DND-41 (cell line): ENCODE measurements around the gene FBXW5.

Source experiments
- ATAC-seq: fragments of 200-7000 bp; cut with Tn5 transposase; 3 replicates; pipeline ENCODE4 v1.9.1; 2021; ENCODE audit warnings: low read depth; ENCODE audit not compliant: insufficient read depth
- DNase-seq: peaks from one replicate; pipeline ENCODE4 v3.0.0-alpha.2; 2020
- H2AFZ ChIP-seq: 2 replicates; pipeline ENCODE4 v1.6.0; 2012; ENCODE audit warnings: low read depth, low read length
- H3K27ac ChIP-seq: 2 replicates; pipeline ENCODE4 v1.5.1; 2012; ENCODE audit warnings: low read length, inconsistent platforms
- H3K27me3 ChIP-seq: fragments of 200-600 bp; sonication (generic); 2 replicates; pipeline ENCODE4 v1.6.0; 2012; ENCODE audit warnings: low read length, mild to moderate bottlenecking, inconsistent platforms; ENCODE audit not compliant: insufficient read depth, poor library complexity
- H3K36me3 ChIP-seq: 2 replicates; pipeline ENCODE4 v1.5.1; 2012; ENCODE audit warnings: low read length, inconsistent platforms; ENCODE audit not compliant: insufficient read depth
- H3K4me1 ChIP-seq: 2 replicates; pipeline ENCODE4 v1.5.1; 2012; ENCODE audit warnings: mild to moderate bottlenecking, low read length; ENCODE audit not compliant: insufficient read depth
- H3K4me2 ChIP-seq: 2 replicates; pipeline ENCODE4 v1.6.0; 2012; ENCODE audit warnings: mild to moderate bottlenecking, moderate library complexity, low read length, inconsistent platforms; ENCODE audit not compliant: insufficient read depth
- H3K4me3 ChIP-seq, 2 experiments: fragments of 200-600 bp in 1 of 2; shearing (Covaris generic) in 1 of 2; 2 replicates each; pipeline ENCODE4 v1.5.1; 2012 to 2016; ENCODE audit warnings: inconsistent platforms in 2 of 2, low read length in 2 of 2, mild to moderate bottlenecking in 2 of 2, low read depth in 1 of 2, moderate library complexity in 1 of 2
- H3K79me2 ChIP-seq: 2 replicates; pipeline ENCODE4 v1.6.0; 2012; ENCODE audit warnings: low read length, inconsistent platforms; ENCODE audit not compliant: insufficient read depth
- H3K9ac ChIP-seq: 2 replicates; pipeline ENCODE4 v1.6.0; 2012; ENCODE audit warnings: low read depth, mild to moderate bottlenecking, inconsistent platforms, low read length, moderate library complexity
- H3K9me3 ChIP-seq: 2 replicates; pipeline ENCODE4 v1.5.1; 2012; ENCODE audit warnings: low read length, moderate library complexity, mild to moderate bottlenecking, inconsistent platforms; ENCODE audit not compliant: insufficient read depth, severe bottlenecking
- H4K20me1 ChIP-seq: 2 replicates; pipeline ENCODE4 v1.6.0; 2012; ENCODE audit warnings: low read length; ENCODE audit not compliant: insufficient read depth
- CTCF ChIP-seq: IDR thresholded peaks from 2 replicates; pipeline ENCODE4 v1.5.1; 2012; ENCODE audit warnings: borderline replicate concordance, low read length, moderate library complexity, mild to moderate bottlenecking; ENCODE audit not compliant: poor library complexity, severe bottlenecking; ENCODE audit errors: extremely low read depth
- EZH2 ChIP-seq: IDR thresholded peaks from 3 replicates; pipeline ENCODE4 v1.6.1; 2012; ENCODE audit warnings: borderline replicate concordance, low read depth, mild to moderate bottlenecking, moderate library complexity, low read length, inconsistent platforms; ENCODE audit not compliant: severe bottlenecking

The FBXW5 gene

GRCh38 chr9:136923881-136924280, 20.7 kb downstream of the FBXW5 start:
- no peak overlapping the region for H3K4me2 ChIP-seq
- no peak overlapping the region for H3K27ac ChIP-seq
- H3K4me1 ChIP-seq = no peaks in the 10 kb centered on the region
- no peak overlapping the region for H3K4me3 ChIP-seq
- H3K27me3 ChIP-seq = no peaks in the 10 kb centered on the region
- TF ChIP-seq EZH2 = no peak
- TF ChIP-seq CTCF = no peak
- ATAC-seq (no peak), DNase-seq (no peak)
- no peaks in the 10 kb centered on the region for H3K79me2 ChIP-seq
- H3K36me3 ChIP-seq = peaks cover 93% of the 10 kb centered on the region
- peaks cover 8% of the 10 kb centered on the region for H4K20me1 ChIP-seq
- no peak overlapping the region for H2AFZ ChIP-seq
- no peak overlapping the region for H3K9ac ChIP-seq
- H3K9me3 ChIP-seq = no peaks in the 10 kb centered on the region

DNA sequence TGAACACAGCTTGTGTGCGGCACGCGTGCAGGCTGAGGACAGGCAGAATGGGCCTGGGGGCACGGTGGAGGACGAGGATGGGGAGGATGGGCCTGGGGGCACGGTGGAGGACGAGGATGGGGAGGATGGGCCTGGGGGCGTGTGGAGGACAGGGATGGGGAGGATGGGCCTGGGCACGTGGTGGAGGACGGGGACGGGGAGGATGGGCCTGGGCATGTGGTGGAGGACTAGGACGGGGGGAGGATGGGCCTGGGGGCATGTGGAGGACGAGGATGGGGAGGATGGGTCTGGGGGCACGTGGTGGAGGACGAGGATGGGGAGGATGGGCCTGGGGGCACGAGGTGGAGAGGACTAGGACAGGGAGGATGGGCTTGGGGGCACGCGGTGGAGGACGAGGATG, 22.0 kb downstream of the FBXW5 start:
- Histone ChIP-seq H4K20me1 (peaks cover 12% of the 10 kb centered on the region), H2AFZ (no peak overlapping the region), H3K27ac (no peak overlapping the region), H3K79me2 (no peaks in the 10 kb centered on the region), H3K4me1 (no peaks in the 10 kb centered on the region), H3K9ac (no peak overlapping the region), H3K4me3 (no peak overlapping the region), H3K9me3 (no peaks in the 10 kb centered on the region), H3K36me3 (peaks cover 86% of the 10 kb centered on the region), H3K4me2 (no peak overlapping the region), H3K27me3 (no peaks in the 10 kb centered on the region)
- DNase-seq (no peak), ATAC-seq (no peak)
- TF ChIP-seq EZH2 = no peak
- no peak for TF ChIP-seq CTCF

DNA sequence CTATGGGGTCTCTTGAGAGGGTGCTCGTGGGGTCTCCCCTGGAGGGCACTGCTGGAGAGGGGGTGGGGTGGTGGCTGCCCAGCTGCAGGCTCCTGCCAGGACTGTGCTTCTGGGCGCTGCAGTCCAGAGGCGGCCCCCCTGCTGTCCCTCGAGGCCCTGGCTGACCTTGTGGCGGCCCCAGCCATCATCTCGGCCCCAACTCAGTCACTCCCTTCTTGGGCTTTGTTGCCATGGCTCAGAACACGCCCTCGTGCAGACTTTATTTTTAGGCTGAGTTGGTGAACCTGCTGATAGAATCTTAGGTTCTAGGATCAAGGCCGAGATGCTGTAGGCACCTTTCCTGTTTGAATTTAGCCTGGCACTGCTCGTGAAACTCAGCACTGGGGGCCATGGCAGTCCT, 22.8 kb downstream of the FBXW5 start:
- no peak overlapping the region for H3K9ac ChIP-seq
- H3K4me3 ChIP-seq = no peak overlapping the region
- DNase-seq = no peak
- peaks cover 86% of the 10 kb centered on the region for H3K36me3 ChIP-seq
- H3K27me3 ChIP-seq = no peaks in the 10 kb centered on the region
- H3K79me2 ChIP-seq = no peaks in the 10 kb centered on the region
- no peak for ATAC-seq
- no peak overlapping the region for H3K27ac ChIP-seq
- peaks cover 19% of the 10 kb centered on the region for H4K20me1 ChIP-seq
- H3K4me1 ChIP-seq = no peaks in the 10 kb centered on the region
- no peak overlapping the region for H3K4me2 ChIP-seq
- TF ChIP-seq CTCF (no peak), EZH2 (no peak)
- no peak overlapping the region for H2AFZ ChIP-seq
- H3K9me3 ChIP-seq = no peaks in the 10 kb centered on the region

- H3K36me3 ChIP-seq = peaks cover 86% of the 10 kb centered on the region
- DNase-seq = no peak
- H3K4me3 ChIP-seq = no peak overlapping the region
- TF ChIP-seq CTCF (no peak), EZH2 (no peak)
- peaks cover 2% of the 10 kb centered on the region; the same call in 1 of the 2 replicates for H3K79me2 ChIP-seq
- peaks cover 22% of the 10 kb centered on the region for H4K20me1 ChIP-seq
- H3K9me3 ChIP-seq = no peaks in the 10 kb centered on the region
- no peak for ATAC-seq
- no peaks in the 10 kb centered on the region for H3K27me3 ChIP-seq
- H3K4me1 ChIP-seq = no peaks in the 10 kb centered on the region
- no peak overlapping the region for H2AFZ ChIP-seq
- no peak overlapping the region for H3K27ac ChIP-seq
- no peak overlapping the region for H3K4me2 ChIP-seq
- no peak overlapping the region for H3K9ac ChIP-seq
Observed at GRCh38 chr9:136921307-136921706, 23.2 kb downstream of the FBXW5 start.
